GM19324 (cell line): ENCODE measurements around the gene PAK1.

Source experiments
- ATAC-seq: cut with Tn5 transposase; IDR thresholded peaks from one replicate; pipeline ENCODE4 v1.9.1; 2021; ENCODE audit warnings: mild to moderate bottlenecking, moderate library complexity; ENCODE audit not compliant: unreplicated experiment, low FRiP score

The PAK1 gene

GRCh38 chr11:77278595-77279506 is 195.0 kb downstream of the PAK1 start:
- ATAC-seq, result no peak

- no peak for ATAC-seq
Measured at GRCh38 chr11:77276271-77276670, 197.6 kb downstream of the PAK1 start.
